Measurements from ENCODE around the gene C12orf56.
"Not testable (repeated sequence)": the region's sequence is repeated elsewhere in the genome, so short reads cannot be mapped to it uniquely, and the experiment has no call there.

The C12orf56 gene

DNA sequence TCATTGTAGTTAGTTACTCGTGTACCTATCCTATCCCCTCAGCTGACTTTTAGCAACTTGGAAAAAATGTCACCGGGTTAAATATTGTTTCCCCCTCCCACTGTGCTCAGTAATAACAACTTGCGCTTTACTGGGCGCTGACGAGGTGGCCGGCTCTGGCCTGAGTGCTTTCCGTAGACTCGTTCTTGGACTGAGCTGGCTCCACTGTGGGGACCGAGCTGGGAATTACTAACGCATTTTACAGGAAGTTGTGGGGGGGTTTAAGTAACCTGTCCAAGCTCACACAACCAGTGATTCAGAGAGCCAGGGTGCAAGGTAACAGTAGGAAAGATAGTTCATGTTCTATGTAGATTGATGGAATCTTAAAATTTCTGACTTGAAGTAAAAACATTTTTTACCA lies 86.0 kb downstream of the C12orf56 start:
- no peak for DNase-seq (ENCODE audit: low read depth)

DNA sequence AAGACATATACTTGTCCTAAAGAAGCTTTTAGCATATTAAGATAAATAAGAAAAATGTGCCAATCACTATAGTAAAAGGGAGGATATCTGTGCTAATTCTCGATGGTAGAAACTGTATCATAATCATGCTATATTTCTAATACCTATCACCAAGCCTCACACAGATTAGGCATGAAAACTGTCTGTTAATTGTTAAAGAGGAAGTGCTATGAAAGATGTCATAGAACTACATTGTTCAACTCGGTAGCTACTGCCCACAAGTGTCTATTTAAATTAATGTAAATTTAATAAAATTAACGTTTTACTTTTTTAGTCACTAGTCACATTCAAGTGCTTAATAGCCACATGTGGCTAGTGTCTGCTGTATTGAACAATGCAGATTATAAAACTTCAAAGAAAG lies 90.9 kb downstream of the C12orf56 start:
- DNase-seq (ENCODE audit: low read depth): no peak

DNA sequence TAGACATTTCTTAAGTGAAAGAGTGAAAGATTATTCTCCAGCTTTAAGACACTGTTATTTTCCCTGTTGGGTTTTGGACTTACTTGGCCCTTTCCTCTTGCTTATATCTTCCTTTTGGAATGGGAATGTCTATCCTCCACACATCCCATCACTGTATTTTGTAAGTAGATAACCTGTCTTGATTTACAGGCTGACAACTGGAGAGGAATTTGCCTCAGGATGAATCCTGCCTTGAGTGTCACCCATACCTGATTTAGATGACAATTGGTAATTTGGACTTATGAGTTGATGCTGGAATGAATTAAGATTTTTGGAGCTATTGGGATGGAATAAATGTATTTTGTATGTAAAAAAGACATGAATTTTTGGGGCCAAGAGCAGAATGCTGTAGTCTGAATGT lies 94.3 kb downstream of the C12orf56 start:
- no peak for DNase-seq (ENCODE audit: low read depth)

DNA sequence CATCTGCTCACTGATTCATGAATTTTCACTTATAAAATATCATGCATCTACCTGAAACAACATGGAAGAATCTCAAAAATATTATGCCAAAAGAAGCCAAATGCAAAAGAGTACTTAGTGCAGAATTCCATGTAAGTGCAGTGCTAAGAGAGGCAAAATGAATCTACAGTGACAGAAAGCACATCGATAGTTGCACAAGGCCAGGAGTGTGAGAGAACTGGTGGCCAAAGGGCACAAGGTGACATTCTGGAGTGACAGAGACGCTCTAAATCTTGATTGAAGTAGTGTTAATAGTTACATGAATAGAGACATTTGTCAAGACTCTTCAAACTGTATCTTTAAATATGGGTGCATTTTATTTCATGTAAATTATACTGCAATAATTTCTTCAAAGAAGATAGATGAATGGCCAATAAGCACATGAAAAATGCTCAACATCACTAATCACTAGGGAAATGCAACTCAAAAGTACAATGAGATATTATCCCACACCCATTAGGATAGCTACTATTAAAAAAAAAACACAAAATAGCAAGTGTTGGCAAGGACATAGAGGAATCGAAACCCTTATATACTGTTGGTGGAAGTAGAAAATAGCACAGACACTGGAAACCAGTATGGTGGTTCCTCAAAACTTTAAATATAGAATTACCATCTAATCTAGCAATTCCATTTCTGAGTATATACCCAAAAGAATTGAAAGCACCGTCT lies 96.7 kb downstream of the C12orf56 start:
- DNase-seq (ENCODE audit: low read depth): no peak

DNA sequence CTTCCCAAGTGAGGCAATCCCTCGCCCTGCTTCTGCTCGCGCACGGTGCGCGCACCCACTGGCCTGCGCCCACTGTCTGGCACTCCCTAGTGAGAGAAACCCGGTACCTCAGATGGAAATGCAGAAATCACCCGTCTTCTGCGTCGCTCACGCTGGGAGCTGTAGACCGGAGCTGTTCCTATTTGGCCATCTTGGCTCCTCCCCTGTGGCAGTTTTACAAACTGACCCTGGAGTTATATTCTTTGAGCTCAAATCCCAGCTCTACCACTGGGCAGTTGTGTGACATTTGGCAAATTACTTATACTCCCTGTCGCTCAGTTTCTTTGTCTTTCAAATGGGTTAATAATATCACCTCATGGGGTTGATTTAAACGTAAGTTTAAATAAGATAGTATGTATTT lies 97.4 kb downstream of the C12orf56 start:
- DNase-seq (ENCODE audit: low read depth): not testable (repeated sequence)

DNA sequence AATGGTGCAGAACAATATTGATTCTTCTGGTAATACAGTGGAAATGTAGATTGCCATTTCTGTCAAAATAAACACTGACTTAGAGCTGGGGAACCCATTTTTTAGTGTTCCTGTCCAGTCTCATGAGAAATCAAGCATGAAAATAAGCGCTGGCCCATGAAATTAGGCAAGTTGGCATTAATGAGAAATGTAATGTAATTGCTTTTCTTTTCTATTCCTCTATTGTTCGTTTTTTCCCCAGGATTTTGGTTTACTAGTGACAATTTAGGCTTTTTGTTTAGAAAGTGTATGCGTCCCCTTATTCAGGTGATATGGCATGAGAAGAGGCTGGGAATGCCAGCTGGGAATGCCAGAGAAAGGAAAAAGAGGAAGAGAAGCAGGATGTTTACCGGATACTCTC lies 104.0 kb downstream of the C12orf56 start:
- DNase-seq (ENCODE audit: low read depth): no peak

DNA sequence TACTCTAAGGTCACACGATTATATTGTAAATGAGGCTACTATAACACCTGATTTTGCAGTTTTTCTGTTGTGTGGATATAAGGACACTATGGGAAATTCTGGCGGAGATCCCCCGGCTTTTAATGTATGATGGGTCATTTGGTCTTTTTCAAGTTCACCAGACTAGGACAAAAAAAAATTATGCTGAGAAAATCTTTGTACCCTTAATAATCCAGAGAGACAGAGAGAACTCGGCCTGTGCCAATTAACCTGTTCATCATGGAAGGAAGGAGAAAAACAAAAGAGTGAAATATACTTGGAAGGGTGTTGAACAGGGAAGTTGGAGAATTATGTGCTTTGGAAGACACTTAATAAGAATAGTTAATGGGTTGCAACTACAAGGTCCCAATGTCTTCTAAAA lies 106.3 kb downstream of the C12orf56 start:
- no peak for DNase-seq (ENCODE audit: low read depth)

DNA sequence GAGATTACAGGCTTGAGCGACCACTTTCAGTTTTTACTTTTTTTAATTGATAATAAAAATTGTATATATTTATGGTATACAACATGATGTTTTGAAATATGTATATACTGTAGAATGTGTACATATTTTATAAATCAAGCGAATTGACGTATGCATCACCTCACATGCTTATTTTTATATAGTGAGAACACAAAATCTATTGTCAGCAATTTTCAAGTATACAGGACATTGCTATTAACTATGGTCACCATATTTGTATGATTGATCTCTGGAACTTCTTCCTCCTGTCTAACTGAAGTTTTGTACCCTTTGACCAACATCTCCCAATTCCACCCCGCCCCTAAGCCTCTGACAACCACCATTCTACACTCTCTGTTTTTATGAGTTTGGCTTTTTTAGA lies 112.1 kb downstream of the C12orf56 start:
- DNase-seq (ENCODE audit: low read depth): no peak

DNA sequence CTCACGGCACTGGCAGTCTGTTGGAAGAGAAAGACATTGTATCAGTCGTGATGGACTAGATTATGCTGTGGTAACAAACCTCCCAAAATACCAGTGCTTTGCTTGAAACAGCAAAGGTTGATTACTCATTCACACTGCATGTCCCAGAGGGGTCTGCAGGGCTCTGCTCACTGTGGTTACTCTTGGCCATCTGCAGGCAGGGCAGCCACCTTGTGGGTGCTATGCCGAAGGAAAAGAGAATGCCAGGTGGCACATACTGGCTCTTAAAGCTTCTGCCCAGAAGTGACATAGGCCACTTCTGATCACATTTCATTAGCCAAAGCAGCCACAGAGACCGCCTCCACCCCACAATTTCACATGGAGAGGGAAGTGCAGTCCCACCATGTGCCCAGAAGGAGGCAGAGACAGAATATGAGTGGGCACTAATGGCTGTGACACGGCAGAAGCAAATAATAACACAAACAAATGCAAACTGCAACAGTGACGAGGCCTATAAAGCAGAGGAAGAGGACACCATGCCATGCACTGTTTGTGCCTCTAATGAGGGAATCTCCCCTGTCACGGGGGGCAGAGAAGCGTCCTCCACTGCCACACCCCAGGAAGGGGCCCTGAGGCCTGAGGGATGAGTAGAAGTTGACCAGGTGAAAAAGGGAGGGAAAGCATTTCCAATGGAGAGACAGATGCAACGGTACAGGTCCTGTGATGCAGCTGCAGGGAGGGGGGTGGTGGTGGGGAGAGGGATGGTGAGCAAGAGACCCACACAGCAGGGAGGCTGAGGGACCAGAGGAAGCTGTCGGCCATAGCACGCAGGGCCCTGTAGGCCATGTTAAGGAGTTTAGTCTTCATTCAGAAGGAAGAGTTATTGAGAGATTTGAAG lies 116.8 kb downstream of the C12orf56 start:
- no peak for DNase-seq (ENCODE audit: low read depth)

DNA sequence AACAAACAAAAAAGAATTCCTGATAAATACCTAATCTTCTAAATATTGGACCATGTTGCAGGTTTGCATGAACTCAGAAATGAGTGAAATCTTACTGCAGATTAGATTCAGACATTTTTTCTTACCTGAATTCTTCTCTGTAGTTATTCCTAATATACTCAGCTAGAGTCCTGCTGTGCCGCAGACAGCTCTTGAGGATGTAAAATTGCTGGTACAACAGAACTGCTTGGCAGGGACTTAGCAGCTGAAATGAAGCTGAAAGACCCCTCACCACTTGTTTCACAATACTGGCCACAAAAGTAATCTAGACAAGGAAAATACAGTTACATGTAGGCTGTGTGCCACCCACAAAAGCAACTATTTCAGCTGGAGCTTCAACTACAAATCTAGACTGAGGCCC lies 120.1 kb downstream of the C12orf56 start:
- DNase-seq (ENCODE audit: low read depth): no peak

DNA sequence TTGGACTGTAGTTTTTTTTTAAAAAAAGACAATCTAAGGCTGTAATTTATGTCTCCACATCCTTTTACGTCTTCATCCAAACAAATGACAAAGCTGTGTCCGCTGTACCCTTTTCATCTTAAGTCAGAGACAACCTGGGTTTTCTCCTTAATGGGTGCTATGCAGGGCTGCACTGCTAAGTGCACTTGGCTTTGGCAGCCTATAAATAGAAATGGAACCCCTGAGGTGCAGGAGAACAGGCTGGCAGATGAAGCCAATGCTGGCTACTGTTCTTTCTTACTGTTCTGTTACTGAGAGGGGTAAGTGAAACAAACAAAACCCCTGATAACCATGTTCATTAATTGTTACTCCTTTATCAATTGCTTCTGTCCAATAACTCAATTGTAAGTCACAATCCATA lies 121.4 kb downstream of the C12orf56 start:
- no peak for DNase-seq (ENCODE audit: low read depth)

DNA sequence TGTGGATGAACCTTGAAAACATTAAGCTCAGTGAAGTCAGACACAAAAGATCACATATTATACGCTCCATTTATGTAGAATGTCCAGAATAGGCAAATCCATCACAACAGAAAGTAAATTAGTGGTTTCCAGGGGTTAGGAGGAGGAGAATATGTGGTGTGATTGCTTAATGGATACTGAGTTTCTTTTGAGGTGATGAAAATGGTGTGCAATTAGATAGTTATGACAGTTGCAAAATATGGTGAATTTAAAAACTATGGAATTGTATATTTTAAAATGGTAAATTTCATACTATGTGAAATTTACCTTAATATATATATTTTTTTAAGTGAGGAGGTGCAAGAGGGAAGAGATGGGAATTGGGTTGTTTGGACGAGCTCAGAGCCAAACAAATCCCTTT lies 122.1 kb downstream of the C12orf56 start:
- DNase-seq (ENCODE audit: low read depth): no peak

DNA sequence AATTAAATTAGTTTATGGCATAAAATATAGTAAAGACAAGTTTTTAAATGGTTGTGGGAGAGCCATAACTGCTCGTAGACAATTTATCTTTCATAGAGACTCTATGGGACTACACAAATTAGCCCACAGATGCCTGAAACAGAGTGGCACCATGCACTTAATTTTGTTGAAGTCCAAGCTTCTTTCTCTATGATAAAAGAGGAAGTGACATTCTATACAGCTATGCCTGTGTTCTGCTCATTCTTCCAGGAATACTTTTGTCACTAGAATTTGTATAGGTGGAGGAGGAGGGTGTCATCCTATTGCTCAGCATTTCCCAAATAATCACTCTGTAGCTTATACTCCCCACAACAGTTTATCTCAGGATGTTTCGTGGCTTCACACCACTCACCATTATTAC lies 124.7 kb downstream of the C12orf56 start:
- no peak for DNase-seq (ENCODE audit: low read depth)

DNA sequence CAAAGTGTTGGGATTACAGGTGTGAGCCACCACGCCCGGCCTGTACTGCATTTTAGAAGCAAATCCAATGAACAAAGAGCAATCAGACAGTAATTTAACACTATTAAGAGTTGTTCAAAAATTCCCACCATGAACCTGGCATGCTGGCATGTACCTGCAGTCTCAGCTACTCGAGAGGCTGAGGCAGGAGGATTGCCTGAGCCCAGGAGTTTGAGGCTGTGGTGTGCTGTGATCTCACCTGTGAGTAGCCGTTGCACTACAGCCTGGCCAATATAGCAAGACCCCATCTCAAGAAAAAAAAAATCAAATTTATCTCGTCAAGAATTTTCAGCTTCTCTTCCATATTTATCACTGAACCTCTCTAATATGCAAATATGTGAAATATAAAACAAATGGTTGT lies 128.7 kb downstream of the C12orf56 start:
- no peak for DNase-seq (ENCODE audit: low read depth)

DNA sequence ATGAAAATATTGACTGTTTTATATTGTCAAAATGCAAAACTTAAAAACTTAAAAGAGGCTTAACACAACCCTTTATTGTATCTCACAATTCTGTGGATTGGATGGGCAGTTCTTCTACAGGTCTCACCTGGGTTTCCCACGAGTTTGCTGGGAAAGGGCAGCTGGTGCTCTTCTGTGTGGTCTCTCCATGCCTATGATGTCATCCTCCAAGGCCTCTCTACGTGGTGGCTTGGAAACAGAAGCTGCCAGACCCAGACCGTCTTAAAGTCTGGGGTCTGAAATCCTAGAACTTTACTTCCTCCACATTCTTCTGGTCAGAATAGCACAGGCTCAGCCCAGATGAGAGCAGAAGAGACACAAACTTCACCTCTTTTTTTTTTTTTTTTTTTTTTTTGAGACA lies 132.0 kb downstream of the C12orf56 start:
- DNase-seq (ENCODE audit: low read depth): no peak

DNA sequence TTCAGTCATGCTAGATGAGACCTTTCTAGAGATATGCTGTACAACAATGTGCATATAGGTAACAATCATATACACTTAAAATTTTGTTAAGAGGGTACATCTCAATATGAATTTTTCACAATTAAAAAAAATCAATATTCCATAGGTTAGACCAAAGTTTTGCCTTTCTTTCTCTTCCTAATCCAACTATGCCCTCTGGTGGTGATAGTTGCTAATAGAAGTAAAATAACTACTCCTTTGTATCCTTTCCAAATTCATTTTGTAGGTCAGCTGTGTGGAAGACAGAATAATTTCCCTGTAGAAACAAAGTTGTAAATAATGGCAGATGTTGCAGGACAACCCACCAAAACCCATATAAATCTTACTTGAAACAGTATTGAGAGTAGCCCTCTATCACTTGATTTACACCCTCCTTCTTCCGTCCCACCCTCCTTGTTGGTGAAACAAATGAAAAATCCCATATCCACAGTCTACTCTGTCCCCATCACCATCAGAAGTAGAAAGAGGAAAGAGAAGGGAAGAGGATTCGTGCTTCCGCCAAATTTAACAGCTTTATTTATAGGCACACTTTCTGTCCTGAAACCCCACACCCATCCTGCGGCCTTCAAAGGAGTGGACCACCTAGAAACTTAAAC lies 134.3 kb downstream of the C12orf56 start:
- DNase-seq (ENCODE audit: low read depth): peak; percentile 60

DNA sequence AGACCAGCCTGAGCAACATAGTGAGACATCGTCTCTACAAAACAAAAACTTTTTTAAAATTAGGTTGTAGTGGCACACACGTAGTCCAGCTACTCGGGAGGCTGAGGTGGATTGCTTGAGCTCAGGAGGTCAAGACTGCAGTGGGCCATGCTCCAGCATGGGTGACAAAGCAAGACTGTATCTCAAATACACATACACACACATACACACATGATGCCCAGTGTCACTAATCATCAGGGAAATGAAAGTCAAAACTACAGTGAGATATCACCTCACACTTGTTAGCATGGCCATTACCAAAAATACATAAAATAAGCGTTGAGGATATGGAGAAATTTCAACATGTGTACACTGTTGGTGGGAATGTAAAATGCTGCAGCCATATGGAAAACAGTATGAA lies 135.3 kb downstream of the C12orf56 start:
- no peak for DNase-seq (ENCODE audit: low read depth)

DNA sequence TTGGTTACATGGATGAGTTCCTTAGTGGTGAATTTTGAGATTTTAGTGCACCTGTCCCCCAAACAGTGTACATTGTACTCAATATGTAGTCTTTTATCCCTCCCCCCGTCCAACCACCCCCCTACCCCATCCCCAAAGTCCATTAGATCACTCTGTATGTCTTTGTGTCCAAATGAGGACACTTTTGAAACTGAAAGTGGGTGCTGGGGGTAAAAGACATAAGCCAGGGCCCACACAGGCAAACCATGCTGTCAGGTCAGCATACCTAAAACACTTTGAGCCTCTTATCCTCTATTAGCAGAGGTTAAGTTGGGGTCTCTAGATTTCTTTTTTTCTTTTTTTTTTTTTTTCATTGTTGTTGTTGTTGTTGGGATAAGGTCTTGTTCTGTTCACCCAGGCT lies 137.2 kb downstream of the C12orf56 start:
- no peak for DNase-seq (ENCODE audit: low read depth)

DNA sequence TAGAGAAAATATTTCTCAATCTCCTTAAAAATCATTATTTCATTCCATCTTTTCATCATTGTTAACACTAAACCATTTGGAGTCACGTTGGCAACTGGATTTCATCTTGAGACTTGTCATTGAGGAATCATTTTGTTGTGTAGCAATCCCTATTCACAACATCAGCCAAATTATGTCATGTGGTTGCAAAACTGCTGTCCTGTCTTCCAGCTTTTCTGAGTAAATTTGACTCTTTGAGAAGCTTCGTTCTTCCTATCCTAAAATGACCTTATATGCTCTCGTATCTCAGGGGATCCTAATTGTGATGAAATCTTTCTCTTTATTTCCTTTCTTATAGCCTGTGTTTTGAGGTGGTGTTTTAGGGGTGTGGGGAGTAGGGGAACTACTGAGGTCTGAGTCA lies 137.9 kb downstream of the C12orf56 start:
- peak; percentile 54 for DNase-seq (ENCODE audit: low read depth)

DNA sequence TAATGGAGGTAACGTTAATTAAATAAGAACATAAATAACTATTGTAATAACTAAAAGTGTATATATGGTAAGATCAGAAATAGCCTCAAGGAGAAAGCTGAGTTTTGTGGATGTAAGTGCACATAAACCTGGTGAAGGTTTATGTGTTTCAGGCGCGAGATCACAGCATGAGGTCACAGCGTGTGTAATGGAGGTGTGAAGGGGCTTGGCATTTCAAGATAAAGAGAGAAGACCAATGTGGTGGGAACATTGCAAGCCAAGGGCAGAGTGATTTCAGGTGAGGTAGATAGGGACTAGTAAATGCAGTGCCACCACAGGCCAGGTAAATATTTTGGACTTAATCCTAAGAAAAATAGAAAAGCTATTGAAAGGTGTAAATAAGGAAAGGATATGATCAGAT lies 146.7 kb downstream of the C12orf56 start:
- DNase-seq (ENCODE audit: low read depth): no peak

DNA sequence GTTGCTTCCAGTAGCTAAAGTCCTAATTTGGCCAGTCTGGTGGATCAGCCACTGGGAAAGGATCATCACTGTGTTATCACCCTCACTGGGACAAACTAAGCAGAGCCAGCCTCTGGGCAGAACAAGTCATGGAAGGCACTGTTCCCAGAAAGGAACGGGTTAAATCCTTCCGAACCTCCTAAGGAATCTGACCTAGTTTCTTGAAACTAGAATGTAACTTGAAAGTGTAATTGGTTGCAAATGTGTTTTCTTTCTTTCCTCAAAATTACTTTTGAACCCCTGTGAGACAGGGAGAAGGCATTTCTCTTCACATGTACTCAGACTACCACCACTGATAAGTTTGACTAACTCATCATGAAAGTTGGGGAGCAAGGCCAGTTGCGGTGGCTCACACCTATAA lies 149.8 kb downstream of the C12orf56 start:
- DNase-seq (ENCODE audit: low read depth): no peak

DNA sequence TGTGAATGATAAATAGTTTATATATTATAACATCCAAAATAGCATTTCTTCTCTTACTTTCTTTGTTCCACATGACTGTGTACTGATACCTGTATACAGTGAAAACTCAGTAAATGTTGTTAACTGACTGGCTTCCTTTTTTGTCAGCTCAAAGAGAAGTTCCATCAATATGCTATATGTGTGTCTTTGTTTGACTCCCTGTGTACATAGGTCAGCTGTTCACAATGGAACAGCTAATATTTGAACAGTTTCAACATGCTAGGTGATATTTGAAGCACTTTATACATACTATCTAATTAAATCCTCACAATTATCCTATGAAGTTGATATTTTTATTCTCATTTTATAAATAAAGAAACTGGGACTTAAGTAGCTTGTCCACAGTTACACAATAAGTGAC lies 153.2 kb downstream of the C12orf56 start:
- DNase-seq (ENCODE audit: low read depth): no peak

DNA sequence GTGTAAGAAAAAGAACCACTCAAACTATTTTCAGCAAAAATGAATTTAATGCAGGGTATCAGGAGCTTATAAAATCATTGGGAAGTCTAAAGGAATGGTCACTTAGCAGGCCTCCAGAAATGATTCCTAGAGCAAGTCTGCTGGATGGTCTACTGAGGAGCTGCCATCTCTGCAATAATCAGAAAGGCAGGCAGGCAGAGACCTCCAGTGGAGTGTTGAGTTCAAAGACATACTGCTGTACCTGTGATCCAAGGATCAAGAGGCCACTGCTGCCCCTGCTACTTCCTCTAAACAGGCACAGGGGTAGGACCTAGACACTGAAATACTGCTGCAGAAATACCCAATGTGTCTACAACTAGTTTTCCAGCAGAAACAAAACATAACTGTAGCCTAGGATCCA lies 154.0 kb downstream of the C12orf56 start:
- DNase-seq (ENCODE audit: low read depth): no peak
